Spleen (tissue), 11 donors: ENCODE measurements around the gene BCL11B. TPM values are rescaled to one million over a fixed set of nuclear protein-coding genes. Genes with fewer than 3 reads are reported as not detected.

Source experiments
- DNase-seq: peaks from one replicate; pipeline ENCODE4 v3.0.0-alpha.2; 2020
- H3K27ac ChIP-seq, 8 donors: fragments of 200-600 bp; sonication (generic) in 7 of 8; 1 replicate in 4 of 8; 2 replicates in 4 of 8; pipeline versions ENCODE4 v1.5.0 to v1.8.0; 2016 to 2021; ENCODE audit warnings: inconsistent platforms in 4 of 8, mild to moderate bottlenecking in 4 of 8, moderate library complexity in 1 of 8
- H3K27me3 ChIP-seq, 7 donors: fragments of 200-600 bp; sonication (generic) in 6 of 7; replicated peaks in 1 of 7; 1 replicate in 4 of 7; 2 replicates in 3 of 7; pipeline versions ENCODE4 v1.5.0 to v1.8.0; 2016 to 2021; ENCODE audit warnings: inconsistent platforms in 3 of 7, mild to moderate bottlenecking in 1 of 7
- H3K36me3 ChIP-seq, 6 donors: fragments of 200-600 bp; sonication (generic) in 5 of 6; 1 replicate in 4 of 6; 2 replicates in 2 of 6; pipeline versions ENCODE4 v1.5.0 to v1.8.0; 2016 to 2021; ENCODE audit warnings: inconsistent platforms in 2 of 6
- H3K4me1 ChIP-seq, 6 donors: fragments of 200-600 bp; sonication (generic) in 5 of 6; 1 replicate in 3 of 6; 2 replicates in 3 of 6; pipeline versions ENCODE4 v1.5.0 to v1.8.0; 2016 to 2021; ENCODE audit warnings: inconsistent platforms in 3 of 6
- H3K4me3 ChIP-seq, 8 donors: fragments of 200-600 bp; sonication (generic) in 7 of 8; 1 replicate in 4 of 8; 2 replicates in 4 of 8; pipeline versions ENCODE4 v1.5.0 to v1.8.0; 2016 to 2021; ENCODE audit warnings: inconsistent platforms in 4 of 8, mild to moderate bottlenecking in 4 of 8, moderate library complexity in 2 of 8
- H3K9me3 ChIP-seq, 8 donors: fragments of 200-600 bp; sonication (generic) in 7 of 8; 1 replicate in 4 of 8; 2 replicates in 4 of 8; pipeline versions ENCODE4 v1.5.0 to v1.8.0; 2016 to 2021; ENCODE audit warnings: inconsistent platforms in 4 of 8
- POLR2A ChIP-seq, 3 donors: fragments of 450-650 bp; IDR thresholded peaks; one replicate each; pipeline ENCODE4 v1.5.1; 2017; ENCODE audit warnings: antibody characterized with exemption in 3 of 3, mild to moderate bottlenecking in 1 of 3
- POLR2AphosphoS5 ChIP-seq, 3 donors: sonication (generic); formaldehyde crosslinking; IDR thresholded peaks; one replicate each; pipeline ENCODE4 v1.5.1; 2017; ENCODE audit warnings: antibody characterized with exemption in 3 of 3
- WGBS, 5 donors: extraction: QIAGEN DNeasy Blood & Tissue Kit in 3 of 5; methylation state at CpG; one replicate each; pipeline versions ENCODE4 v1.1.5 to v1.1.7; 2013 to 2018; 5-methylcytosine and 5-hydroxymethylcytosine counted together
- intact Hi-C: fragments of 100-400 bp; cut with DNase I; formaldehyde crosslinking; loops from one replicate; pipeline ENCODE4 v1.15.0; 2023; ENCODE audit warnings: low total_unique reads
- polyA plus RNA-seq, 3 donors: library from polyadenylated mRNA; stranded (reverse); fragments of 200-250 nt; gene quantifications; one replicate each; pipeline ENCODE4 v1.2.1, GENCODE V29; 2013
- total RNA-seq, 7 donors: library from RNA; depleted of rRNA in 3 of 7; stranded (reverse); fragments of >200 nt in 3 of 7; fragmentation: NEBNext Ultra II Directional in 4 of 7; extraction: Animal tissue kit (Norgen Biotek cat#: 25700) in 4 of 7; gene quantifications; one replicate each; pipeline versions ENCODE4 v1.1.0 to v1.2.1, GENCODE V29; 2016 to 2021
- TF ChIP-seq, protein P1 (sequence below), 11 experiments: fragments of 200-600 bp in 7 of 11; fragments of 450-650 bp in 4 of 11; sonication (generic) in 4 of 11; IDR thresholded peaks in 8 of 11; conservative IDR thresholded peaks in 3 of 11; 1 replicate in 7 of 11; 2 replicates in 4 of 11; pipeline versions ENCODE4 v1.4.0 to v1.8.0; 2016 to 2021; ENCODE audit warnings: antibody characterized with exemption in 11 of 11, inconsistent platforms in 4 of 11, mild to moderate bottlenecking in 1 of 11
- donor health status: healthy with polysubstance abuse.
- donor health status: DM: no; HTN: no; CAD: no; lungs with moderate emphysema.
- donor health status: DM: no; HTN: no; CAD: no.
- donor health status: Bipolar disorder and iron deficiency.
- donor health status: healthy.
- donor health status: DM: no; HTN: no; CAD: no.
- donor health status: DM: yes; HTN: yes; CAD: no.

The BCL11B gene
- total and polyA plus RNA-seq, 10 donors = 0.74 to 21.1 (median 11.4) TPM

DNA sequence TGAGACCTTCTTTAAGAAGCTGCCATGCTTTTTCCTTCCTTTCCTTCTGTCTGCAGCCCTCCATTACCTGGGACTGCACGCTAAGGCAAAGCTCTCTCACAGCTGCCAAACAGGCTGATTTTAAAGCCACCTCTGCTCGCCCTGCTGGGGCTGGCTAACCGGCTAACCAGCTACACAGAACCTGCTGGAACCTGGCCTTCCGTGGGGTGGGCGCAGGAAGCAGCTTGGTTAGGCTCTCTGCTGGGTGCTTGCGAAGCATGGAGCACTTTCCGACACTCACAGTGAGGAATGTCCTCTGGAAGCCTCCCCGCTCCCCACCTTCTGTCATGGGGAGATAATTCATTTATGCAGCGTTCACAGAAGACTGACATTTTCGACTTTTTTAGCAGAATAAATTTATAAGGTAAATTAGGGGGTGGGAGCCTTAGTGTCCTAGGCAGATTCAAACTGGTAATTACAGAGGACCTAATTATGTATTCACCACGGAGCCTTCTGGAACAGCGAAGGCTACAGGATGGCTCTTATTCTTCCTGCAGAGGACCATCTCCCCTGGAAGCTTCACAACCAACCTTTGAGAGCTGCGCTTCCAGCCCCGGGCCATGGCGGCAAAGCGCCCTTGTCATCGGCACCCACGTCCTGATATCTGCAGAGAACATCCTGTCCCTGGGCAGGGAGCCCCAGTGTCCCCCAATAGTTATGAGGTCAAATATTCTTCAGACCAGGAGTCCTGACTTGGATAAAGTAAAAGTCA is 12.4 kb upstream of the BCL11B start:
- H3K27me3 ChIP-seq = peaks cover 0 to 48% (median 7%) of the 10 kb centered on the region in 7 donors
- no peak for DNase-seq
- intact Hi-C loops = no loop called here
- H3K27ac ChIP-seq = no peak overlapping the region
- H3K4me1 ChIP-seq = peaks cover 0 to 14% (median 0%) of the 10 kb centered on the region in 6 donors
- WGBS, 5 donors = 62 to 74% (median 70%) methylated on average over 17 to 18 of the region's 18 CpGs
- no peaks in the 10 kb centered on the region for H3K36me3 ChIP-seq
- no peaks in the 10 kb centered on the region for H3K9me3 ChIP-seq
- TF ChIP-seq POLR2AphosphoS5 (IDR thresholded peaks at IDR 0.05) (no peak), POLR2A (IDR thresholded peaks at IDR 0.05) (no peak)
- TF ChIP-seq, protein P1, sequence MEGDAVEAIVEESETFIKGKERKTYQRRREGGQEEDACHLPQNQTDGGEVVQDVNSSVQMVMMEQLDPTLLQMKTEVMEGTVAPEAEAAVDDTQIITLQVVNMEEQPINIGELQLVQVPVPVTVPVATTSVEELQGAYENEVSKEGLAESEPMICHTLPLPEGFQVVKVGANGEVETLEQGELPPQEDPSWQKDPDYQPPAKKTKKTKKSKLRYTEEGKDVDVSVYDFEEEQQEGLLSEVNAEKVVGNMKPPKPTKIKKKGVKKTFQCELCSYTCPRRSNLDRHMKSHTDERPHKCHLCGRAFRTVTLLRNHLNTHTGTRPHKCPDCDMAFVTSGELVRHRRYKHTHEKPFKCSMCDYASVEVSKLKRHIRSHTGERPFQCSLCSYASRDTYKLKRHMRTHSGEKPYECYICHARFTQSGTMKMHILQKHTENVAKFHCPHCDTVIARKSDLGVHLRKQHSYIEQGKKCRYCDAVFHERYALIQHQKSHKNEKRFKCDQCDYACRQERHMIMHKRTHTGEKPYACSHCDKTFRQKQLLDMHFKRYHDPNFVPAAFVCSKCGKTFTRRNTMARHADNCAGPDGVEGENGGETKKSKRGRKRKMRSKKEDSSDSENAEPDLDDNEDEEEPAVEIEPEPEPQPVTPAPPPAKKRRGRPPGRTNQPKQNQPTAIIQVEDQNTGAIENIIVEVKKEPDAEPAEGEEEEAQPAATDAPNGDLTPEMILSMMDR (IDR thresholded peaks at IDR 0.05 in 8 of 11, conservative IDR thresholded peaks at IDR 0.05 in 3 of 11) = no peak
- H3K4me3 ChIP-seq = no peak overlapping the region

DNA sequence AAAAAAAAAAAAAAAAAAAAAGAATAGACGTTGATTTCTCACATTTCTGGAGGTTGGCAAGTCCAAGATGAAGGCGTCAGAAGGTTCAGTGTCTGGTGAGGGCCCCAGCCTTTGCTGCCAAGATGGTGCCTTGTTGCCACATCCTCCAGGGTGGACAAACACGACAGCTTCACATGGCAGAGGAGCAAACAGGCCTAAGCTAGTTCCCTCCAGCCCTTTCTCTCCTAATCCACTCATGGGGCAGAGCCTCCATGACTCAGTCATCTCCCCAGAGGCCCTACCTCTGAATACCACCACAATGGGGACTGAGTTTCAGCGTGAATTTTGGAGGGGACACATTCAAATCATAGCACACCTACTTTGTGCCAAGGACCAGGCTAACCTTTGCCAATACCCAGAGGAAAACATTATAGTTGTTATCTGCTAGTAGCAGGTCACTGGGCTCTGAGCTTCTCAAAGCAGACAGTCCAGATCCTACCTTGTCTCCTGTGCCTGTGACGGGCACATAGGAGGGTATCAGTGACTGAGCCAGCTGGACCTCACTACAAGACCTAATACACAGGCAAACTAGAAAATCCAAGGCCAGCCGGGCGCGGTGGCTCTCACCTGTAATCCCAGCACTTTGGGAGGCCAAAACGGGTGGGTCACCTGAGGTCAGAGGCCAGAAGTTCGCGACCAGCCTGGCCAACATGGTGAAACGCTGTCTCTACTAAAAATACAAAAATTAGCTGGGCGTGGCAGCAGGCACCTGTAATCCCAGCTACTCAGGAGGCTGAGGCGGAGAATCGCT is 10.5 kb upstream of the BCL11B start:
- no peak for DNase-seq

DNA sequence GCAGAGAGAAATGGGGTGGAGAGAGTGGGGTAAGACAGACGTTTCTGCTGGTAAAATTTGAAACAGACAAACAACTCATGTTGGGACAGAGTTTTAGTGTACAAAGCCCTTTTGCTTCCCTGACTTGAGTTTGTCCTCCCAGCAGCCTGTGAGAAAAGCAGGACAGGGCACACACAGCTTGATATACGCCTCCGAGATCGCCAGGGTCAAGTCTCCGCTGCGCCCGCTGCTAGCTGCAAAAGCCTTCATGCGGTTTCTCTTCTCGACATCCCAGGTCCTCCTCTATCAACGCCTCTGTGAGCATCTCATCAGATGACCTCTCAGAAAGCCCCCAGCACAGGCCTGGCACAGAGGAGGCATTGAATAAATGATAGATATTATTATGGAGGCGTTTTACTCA is 9.4 kb upstream of the BCL11B start:
- WGBS, 5 donors = 66 to 78% (median 74%) methylated on average over 11 of the region's 11 CpGs
- H3K27me3 ChIP-seq = peaks cover 0 to 73% (median 14%) of the 10 kb centered on the region in 7 donors
- TF ChIP-seq, protein P1 (IDR thresholded peaks at IDR 0.05 in 8 of 11, conservative IDR thresholded peaks at IDR 0.05 in 3 of 11) = no peak
- DNase-seq = no peak
- H3K4me3 ChIP-seq = no peak overlapping the region
- no peaks in the 10 kb centered on the region for H3K9me3 ChIP-seq
- no peaks in the 10 kb centered on the region for H3K36me3 ChIP-seq
- no peak overlapping the region for H3K27ac ChIP-seq
- intact Hi-C loops = no loop called here
- peaks cover 0 to 7% (median 0%) of the 10 kb centered on the region in 6 donors for H3K4me1 ChIP-seq

More for the DNA sequence above, 10.5 kb upstream of the BCL11B start:
- Histone ChIP-seq H3K27ac (no peak overlapping the region), H3K4me3 (no peak overlapping the region), H3K4me1 (peaks cover 0 to 12% (median 0%) of the 10 kb centered on the region in 6 donors), H3K36me3 (no peaks in the 10 kb centered on the region), H3K27me3 (peaks cover 0 to 62% (median 8%) of the 10 kb centered on the region in 7 donors), H3K9me3 (no peaks in the 10 kb centered on the region)
- intact Hi-C loops = no loop called here
- 86 to 92% (median 89%) methylated on average over 15 of the region's 15 CpGs for WGBS, 5 donors
- TF ChIP-seq, protein P1 (IDR thresholded peaks at IDR 0.05 in 8 of 11, conservative IDR thresholded peaks at IDR 0.05 in 3 of 11) = no peak
- TF ChIP-seq POLR2AphosphoS5 (IDR thresholded peaks at IDR 0.05) = no peak
- TF ChIP-seq POLR2A (IDR thresholded peaks at IDR 0.05) = no peak

DNA sequence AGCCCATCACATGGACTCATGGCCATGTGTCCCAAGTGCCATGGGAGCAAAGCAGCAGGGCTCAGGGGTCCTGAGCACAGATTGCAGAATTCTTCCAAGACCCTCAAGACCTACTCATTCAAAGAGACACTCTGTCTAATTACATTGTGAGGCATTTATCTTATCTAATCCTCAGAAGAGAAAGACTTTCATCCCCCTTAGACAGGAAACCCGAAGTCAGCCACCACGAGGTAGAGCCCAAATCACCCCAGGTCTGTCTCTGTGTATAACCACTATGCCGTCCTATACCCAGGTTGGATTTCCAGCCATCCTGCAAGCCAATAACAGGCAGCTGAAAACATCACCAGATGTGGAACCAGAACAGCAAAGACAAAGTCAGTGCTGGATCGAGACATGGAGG is 8.9 kb upstream of the BCL11B start:
- Histone ChIP-seq H3K9me3 (no peaks in the 10 kb centered on the region), H3K4me1 (peaks cover 0 to 1% (median 0%) of the 10 kb centered on the region in 6 donors), H3K27me3 (peaks cover 0 to 78% (median 16%) of the 10 kb centered on the region in 7 donors), H3K4me3 (no peak overlapping the region), H3K36me3 (no peaks in the 10 kb centered on the region), H3K27ac (no peak overlapping the region)
- WGBS, 5 donors = 48 to 68% (median 56%) methylated on average over 4 of the region's 4 CpGs
- intact Hi-C loops = no loop called here
- no peak for DNase-seq
- TF ChIP-seq, protein P1 (IDR thresholded peaks at IDR 0.05 in 8 of 11, conservative IDR thresholded peaks at IDR 0.05 in 3 of 11) = no peak
- no peak for TF ChIP-seq POLR2AphosphoS5 (IDR thresholded peaks at IDR 0.05)
- no peak for TF ChIP-seq POLR2A (IDR thresholded peaks at IDR 0.05)
